SK-N-MC (cell line): ENCODE results near the gene OCLN.

Source experiments
- EZH2 ChIP-seq: fragments of 200-600 bp; sonication (generic); IDR thresholded peaks from one replicate; pipeline ENCODE4 v1.6.1; 2017; ENCODE audit warnings: antibody characterized with exemption
- POLR2AphosphoS5 ChIP-seq: IDR thresholded peaks from 2 replicates; pipeline ENCODE4 v1.6.1; 2012; ENCODE audit warnings: mild to moderate bottlenecking, low read depth, low read length, borderline replicate concordance

- TF ChIP-seq EZH2 (no peak), POLR2AphosphoS5 (no peak)
Observed at GRCh38 chr5:69530561-69531405, 38.2 kb downstream of the OCLN start.
